IgD-negative memory B cell (primary cell): ENCODE data around the gene TMEM168. TPM values are rescaled to one million over a fixed set of nuclear protein-coding genes. Genes with fewer than 3 reads are reported as not detected.

ENCODE experiments used
- H3K27ac Mint-ChIP-seq, 3 donors: one replicate each; pipeline ENCODE4 v1.8.0; 2020 to 2022; ENCODE audit warnings: mild to moderate bottlenecking in 3 of 3, mixed read lengths in 3 of 3, moderate library complexity in 1 of 3
- H3K27me3 Mint-ChIP-seq: one replicate; pipeline ENCODE4 v1.8.0; 2021; ENCODE audit warnings: mixed read lengths
- H3K36me3 Mint-ChIP-seq: one replicate; pipeline ENCODE4 v1.8.0; 2020; ENCODE audit warnings: mild to moderate bottlenecking, mixed read lengths
- H3K4me1 Mint-ChIP-seq, 3 donors: one replicate each; pipeline ENCODE4 v1.8.0; 2020 to 2022; ENCODE audit warnings: mixed read lengths in 3 of 3, mild to moderate bottlenecking in 1 of 3
- H3K4me3 Mint-ChIP-seq, 4 donors: one replicate each; pipeline ENCODE4 v1.8.0; 2020 to 2022; ENCODE audit warnings: mild to moderate bottlenecking in 4 of 4, mixed read lengths in 4 of 4, moderate library complexity in 3 of 4
- H3K9me3 Mint-ChIP-seq, 3 donors: one replicate each; pipeline ENCODE4 v1.8.0; 2020 to 2021; ENCODE audit warnings: mixed read lengths in 3 of 3, mild to moderate bottlenecking in 1 of 3
- polyA plus RNA-seq: library from polyadenylated mRNA; unstranded; fragments of 300-500 nt; fragmentation: Illumina TruSeq; gene quantifications from one replicate; pipeline ENCODE4 v1.2.3, GENCODE V29; 2021

The TMEM168 gene
- polyA plus RNA-seq, 1 donor from 2014 or later: 6.0 TPM

GRCh38 chr7:112714917-112715316 lies 75.3 kb downstream of the TMEM168 start:
- H3K4me3 Mint-ChIP-seq: no peak overlapping the region
- peaks cover 0 to 2% (median 2%) of the 10 kb centered on the region in 3 donors for H3K9me3 Mint-ChIP-seq
- no peaks in the 10 kb centered on the region for H3K4me1 Mint-ChIP-seq
- H3K36me3 Mint-ChIP-seq: no peaks in the 10 kb centered on the region
- peaks cover 1% of the 10 kb centered on the region for H3K27me3 Mint-ChIP-seq
- no peak overlapping the region for H3K27ac Mint-ChIP-seq
